Tibial artery (tissue), 4 donors: Measurements from ENCODE around the gene C14orf93.

Experiments used
- DNase-seq, 2 donors: peaks; one replicate each; pipeline ENCODE4 v3.0.0-alpha.2; 2019
- H3K27ac ChIP-seq, 2 donors: fragments of 200-600 bp; sonication (generic) in 1 of 2; 1 replicate in 1 of 2; 2 replicates in 1 of 2; pipeline ENCODE4 v1.5.1; 2018 to 2019; ENCODE audit warnings: mild to moderate bottlenecking in 1 of 2
- H3K27me3 ChIP-seq, 2 donors: fragments of 200-600 bp; sonication (generic) in 1 of 2; one replicate each; pipeline versions ENCODE4 v1.5.1 to v1.6.0; 2016 to 2019
- H3K36me3 ChIP-seq, 3 donors: fragments of 200-600 bp; sonication (generic) in 2 of 3; one replicate each; pipeline ENCODE4 v1.5.1; 2016 to 2019; ENCODE audit warnings: mild to moderate bottlenecking in 2 of 3
- H3K4me1 ChIP-seq, 4 donors: fragments of 200-600 bp; sonication (generic) in 2 of 4; 1 replicate in 3 of 4; 2 replicates in 1 of 4; pipeline ENCODE4 v1.5.1; 2016 to 2019
- H3K4me3 ChIP-seq, 2 donors: fragments of 200-600 bp; sonication (generic) in 1 of 2; 1 replicate in 1 of 2; 2 replicates in 1 of 2; pipeline ENCODE4 v1.5.1; 2018 to 2019; ENCODE audit warnings: mild to moderate bottlenecking in 2 of 2
- H3K9me3 ChIP-seq, 3 donors: fragments of 200-600 bp; sonication (generic) in 1 of 3; one replicate each; pipeline ENCODE4 v1.5.1; 2016 to 2019
- intact Hi-C: fragments of 100-400 bp; cut with DNase I; formaldehyde crosslinking; loops from one replicate; pipeline ENCODE4 v1.15.0; 2023; ENCODE audit warnings: low total_unique reads
- TF ChIP-seq, protein P1 (sequence below), 2 experiments: fragments of 200-600 bp in 1 of 2; fragments of 450-650 bp in 1 of 2; IDR thresholded peaks; one replicate each; pipeline ENCODE4 v1.5.1; 2017 to 2019; ENCODE audit warnings: antibody characterized with exemption in 2 of 2, mild to moderate bottlenecking in 1 of 2, moderate library complexity in 1 of 2

The C14orf93 gene

DNA sequence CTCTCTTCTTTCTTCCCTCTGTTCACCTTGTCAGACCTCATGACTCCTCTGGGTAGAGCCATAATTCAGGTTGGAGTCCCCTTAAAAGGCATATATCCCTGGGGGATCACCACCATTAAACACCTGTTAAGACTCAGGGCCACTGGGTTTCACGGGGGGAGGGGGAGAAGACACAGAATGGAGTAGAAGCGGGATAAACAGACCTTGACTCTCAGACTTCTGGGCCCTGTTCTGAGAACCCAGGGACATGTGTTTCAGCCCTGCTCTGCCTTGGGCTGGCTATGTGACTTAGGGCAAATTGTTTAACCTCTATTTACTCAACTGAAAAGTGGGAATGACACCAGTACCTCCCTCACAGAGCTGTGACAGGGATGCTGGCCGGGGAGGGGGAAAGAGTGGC is 42.7 kb upstream of the C14orf93 start:
- H3K27me3 ChIP-seq: peaks cover 0 to 3% of the 10 kb centered on the region in 2 donors
- TF ChIP-seq, protein P1, sequence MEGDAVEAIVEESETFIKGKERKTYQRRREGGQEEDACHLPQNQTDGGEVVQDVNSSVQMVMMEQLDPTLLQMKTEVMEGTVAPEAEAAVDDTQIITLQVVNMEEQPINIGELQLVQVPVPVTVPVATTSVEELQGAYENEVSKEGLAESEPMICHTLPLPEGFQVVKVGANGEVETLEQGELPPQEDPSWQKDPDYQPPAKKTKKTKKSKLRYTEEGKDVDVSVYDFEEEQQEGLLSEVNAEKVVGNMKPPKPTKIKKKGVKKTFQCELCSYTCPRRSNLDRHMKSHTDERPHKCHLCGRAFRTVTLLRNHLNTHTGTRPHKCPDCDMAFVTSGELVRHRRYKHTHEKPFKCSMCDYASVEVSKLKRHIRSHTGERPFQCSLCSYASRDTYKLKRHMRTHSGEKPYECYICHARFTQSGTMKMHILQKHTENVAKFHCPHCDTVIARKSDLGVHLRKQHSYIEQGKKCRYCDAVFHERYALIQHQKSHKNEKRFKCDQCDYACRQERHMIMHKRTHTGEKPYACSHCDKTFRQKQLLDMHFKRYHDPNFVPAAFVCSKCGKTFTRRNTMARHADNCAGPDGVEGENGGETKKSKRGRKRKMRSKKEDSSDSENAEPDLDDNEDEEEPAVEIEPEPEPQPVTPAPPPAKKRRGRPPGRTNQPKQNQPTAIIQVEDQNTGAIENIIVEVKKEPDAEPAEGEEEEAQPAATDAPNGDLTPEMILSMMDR (IDR thresholded peaks at IDR 0.05): no peak
- peaks cover 0 to 14% (median 12%) of the 10 kb centered on the region in 4 donors for H3K4me1 ChIP-seq
- no peaks in the 10 kb centered on the region for H3K36me3 ChIP-seq
- H3K9me3 ChIP-seq: no peaks in the 10 kb centered on the region
- intact Hi-C loops: no loop called here
- H3K4me3 ChIP-seq: no peak overlapping the region
- H3K27ac ChIP-seq: no peak overlapping the region
- DNase-seq: peak in 1 of 2 donors; percentile 9

DNA sequence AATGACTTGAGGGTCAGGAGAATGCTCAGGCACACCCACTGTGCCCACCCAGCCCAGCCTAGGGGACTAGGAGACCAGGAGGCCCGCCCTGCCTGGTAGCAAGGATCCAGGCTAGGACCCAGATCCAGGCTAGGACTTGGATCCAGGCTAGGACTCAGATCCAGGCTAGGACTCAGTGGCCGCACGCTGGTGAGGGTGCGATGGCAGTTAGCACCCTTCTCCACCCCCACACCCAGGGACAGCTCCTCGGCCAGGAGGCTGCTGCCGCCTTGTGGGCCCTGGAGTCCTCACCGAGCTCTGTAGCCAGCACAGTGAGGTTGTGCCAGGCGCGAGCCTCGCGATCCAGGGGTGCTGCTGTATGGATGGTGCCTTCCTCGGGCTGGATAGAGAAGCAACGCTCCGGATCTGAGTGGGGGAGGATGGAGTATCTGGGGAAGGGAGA is 42.3 kb upstream of the C14orf93 start:
- H3K27ac ChIP-seq: no peak overlapping the region
- TF ChIP-seq, protein P1 (IDR thresholded peaks at IDR 0.05): peak in 1 of 2 experiments; percentile 9
- H3K4me1 ChIP-seq: peaks cover 0 to 12% (median 11%) of the 10 kb centered on the region in 4 donors
- H3K27me3 ChIP-seq: peaks cover 0 to 3% of the 10 kb centered on the region in 2 donors
- no peak for DNase-seq
- H3K4me3 ChIP-seq: no peak overlapping the region
- no peaks in the 10 kb centered on the region for H3K36me3 ChIP-seq
- intact Hi-C loops: no loop called here
- H3K9me3 ChIP-seq: no peaks in the 10 kb centered on the region

DNA sequence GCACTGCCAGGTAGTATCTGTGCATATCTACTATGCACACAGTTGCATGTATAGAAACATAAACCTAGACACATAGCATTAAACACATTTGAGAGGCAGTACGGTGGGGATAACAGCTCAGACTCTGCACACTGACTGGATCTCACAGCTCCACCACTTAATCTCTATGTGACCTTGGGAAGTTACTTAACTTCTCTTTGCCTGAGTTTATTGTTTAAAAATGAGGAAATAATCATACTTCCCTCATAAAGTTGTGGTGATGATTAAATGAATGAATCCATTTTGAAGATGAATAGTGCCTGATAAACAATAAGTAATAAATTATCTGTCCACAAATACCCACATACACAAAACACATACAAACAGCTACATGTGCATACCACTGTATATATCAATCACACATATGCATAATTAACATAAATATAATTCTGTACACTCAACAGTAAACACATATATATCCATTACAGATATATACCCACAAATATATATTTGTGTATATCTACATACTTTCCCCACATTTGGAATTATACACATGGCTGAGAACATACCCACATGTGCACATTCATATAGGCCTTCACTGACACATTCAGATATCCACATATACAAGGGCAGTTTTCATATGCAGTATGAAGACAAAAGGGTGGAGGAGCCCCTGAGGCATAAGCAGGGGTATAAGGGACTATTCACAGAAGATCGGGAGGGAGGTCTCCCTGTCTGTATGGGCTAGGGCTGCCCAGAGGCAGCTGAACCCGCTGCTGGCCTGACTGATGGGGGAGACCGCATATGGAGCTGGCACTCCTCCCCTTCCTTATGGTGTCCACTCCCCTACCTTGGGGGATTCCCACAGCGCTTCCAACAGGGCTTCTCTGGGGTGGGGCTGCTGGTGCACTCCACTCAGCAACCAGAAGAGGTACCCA is 41.5 kb upstream of the C14orf93 start:
- Histone ChIP-seq H3K36me3 (no peaks in the 10 kb centered on the region), H3K4me3 (no peak overlapping the region), H3K27me3 (peaks cover 0 to 3% of the 10 kb centered on the region in 2 donors), H3K27ac (no peak overlapping the region), H3K9me3 (no peaks in the 10 kb centered on the region), H3K4me1 (peaks cover 0 to 4% (median 3%) of the 10 kb centered on the region in 4 donors)
- no peak for DNase-seq
- intact Hi-C loops: no loop called here
- TF ChIP-seq, protein P1 (IDR thresholded peaks at IDR 0.05): no peak

DNA sequence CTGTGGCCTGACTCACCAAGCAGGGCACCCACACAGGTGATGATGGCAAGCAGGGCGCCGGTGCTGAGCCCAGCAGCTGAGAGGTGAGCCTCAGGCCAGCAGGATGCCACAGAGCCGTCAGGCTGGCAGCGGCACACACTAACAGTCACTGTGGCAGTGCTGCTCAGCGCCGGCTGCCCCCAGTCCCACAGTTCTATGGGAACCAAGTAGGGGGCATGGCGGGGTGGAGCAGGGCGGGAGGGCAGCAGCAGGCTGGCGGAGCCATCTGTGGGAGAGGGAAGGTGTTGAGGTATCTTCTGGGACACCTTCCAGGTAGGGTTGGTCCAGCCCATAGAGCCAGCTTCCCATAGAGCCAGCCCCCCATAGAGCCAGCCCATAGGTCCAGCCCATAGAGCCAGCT is 39.1 kb upstream of the C14orf93 start:
- Histone ChIP-seq H3K27ac (no peak overlapping the region), H3K36me3 (no peaks in the 10 kb centered on the region), H3K4me1 (no peaks in the 10 kb centered on the region), H3K4me3 (no peak overlapping the region), H3K27me3 (peaks cover 0 to 3% of the 10 kb centered on the region in 2 donors), H3K9me3 (no peaks in the 10 kb centered on the region)
- intact Hi-C loops: no loop called here
- TF ChIP-seq, protein P1 (IDR thresholded peaks at IDR 0.05): no peak
- DNase-seq: no peak

DNA sequence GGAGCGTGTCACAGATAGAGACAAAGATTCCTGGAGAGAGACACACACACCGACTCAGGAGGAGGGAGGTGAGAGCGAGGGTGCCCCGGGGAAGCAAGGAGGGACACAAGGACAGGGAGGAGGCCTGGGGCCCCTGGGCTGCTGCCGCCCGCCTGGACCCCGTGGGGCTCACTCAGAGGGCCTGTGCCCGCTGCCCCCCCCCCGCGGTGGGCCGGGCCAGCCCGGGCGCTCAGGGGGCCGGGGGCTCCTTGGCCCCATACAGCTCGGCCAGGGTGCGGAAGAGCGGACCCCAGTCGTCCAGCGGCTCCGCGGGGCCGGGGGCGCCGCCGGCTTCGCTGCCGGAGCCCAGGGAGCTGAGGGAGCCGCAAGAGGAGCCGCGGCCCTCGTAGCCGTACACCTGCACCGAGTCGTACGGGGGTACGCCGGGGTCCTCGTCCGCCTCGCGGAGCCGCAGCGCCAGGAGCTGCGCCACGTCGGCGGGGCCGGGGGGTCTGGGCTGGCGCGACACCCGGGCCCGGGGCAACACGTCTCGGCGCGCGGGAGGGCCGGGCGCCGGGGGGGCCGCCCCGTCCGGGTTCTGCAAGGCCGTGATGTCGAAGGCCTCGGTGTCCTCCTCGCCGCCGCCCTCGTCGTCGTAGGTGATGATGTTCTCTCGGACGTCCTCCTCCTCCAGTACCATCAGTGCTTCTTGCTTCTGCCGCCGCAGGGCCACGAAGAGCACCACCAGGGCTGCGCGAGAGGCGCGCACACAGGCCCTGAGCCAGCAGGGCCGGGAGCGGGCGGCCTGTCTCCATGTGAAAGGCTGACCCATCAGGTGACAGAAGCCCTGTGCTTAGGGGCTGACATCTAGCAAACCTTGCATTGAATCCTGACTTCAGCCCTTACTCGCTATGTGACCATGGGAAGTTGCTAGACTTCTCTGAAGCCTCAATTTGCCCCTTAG is 38.1 kb upstream of the C14orf93 start:
- TF ChIP-seq, protein P1 (IDR thresholded peaks at IDR 0.05): no peak
- Histone ChIP-seq H3K27me3 (peaks cover 0 to 3% of the 10 kb centered on the region in 2 donors), H3K4me1 (no peaks in the 10 kb centered on the region), H3K27ac (no peak overlapping the region), H3K9me3 (no peaks in the 10 kb centered on the region), H3K4me3 (no peak overlapping the region), H3K36me3 (no peaks in the 10 kb centered on the region)
- intact Hi-C loops: no loop called here
- no peak for DNase-seq
